Memory B cell (primary cell): ENCODE data around the gene TMEM170B.

Source experiments
- ATAC-seq: fragments of 150-1000 bp; cut with Tn5 transposase; 2 replicates; pipeline ENCODE4 v1.10.0; 2021; ENCODE audit warnings: low read depth, mild to moderate bottlenecking, moderate library complexity
- DNase-seq, 2 donors: peaks; one replicate each; pipeline ENCODE4 v3.0.0; 2022; ENCODE audit warnings: low spot score in 2 of 2
- H3K27ac Mint-ChIP-seq: one replicate; pipeline ENCODE4 v1.8.0; 2022; ENCODE audit warnings: mild to moderate bottlenecking, moderate library complexity, mixed read lengths
- H3K27me3 Mint-ChIP-seq: one replicate; pipeline ENCODE4 v1.8.0; 2022; ENCODE audit warnings: mixed read lengths
- H3K36me3 Mint-ChIP-seq: one replicate; pipeline ENCODE4 v1.8.0; 2022; ENCODE audit warnings: mild to moderate bottlenecking, mixed read lengths
- H3K4me1 Mint-ChIP-seq: one replicate; pipeline ENCODE4 v1.8.0; 2022; ENCODE audit warnings: mixed read lengths
- H3K4me3 Mint-ChIP-seq: one replicate; pipeline ENCODE4 v1.8.0; 2022; ENCODE audit warnings: mild to moderate bottlenecking, moderate library complexity, mixed read lengths
- H3K9me3 Mint-ChIP-seq: one replicate; pipeline ENCODE4 v1.8.0; 2022; ENCODE audit warnings: mixed read lengths

TMEM170B gene, protein sequence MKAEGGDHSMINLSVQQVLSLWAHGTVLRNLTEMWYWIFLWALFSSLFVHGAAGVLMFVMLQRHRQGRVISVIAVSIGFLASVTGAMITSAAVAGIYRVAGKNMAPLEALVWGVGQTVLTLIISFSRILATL

DNA sequence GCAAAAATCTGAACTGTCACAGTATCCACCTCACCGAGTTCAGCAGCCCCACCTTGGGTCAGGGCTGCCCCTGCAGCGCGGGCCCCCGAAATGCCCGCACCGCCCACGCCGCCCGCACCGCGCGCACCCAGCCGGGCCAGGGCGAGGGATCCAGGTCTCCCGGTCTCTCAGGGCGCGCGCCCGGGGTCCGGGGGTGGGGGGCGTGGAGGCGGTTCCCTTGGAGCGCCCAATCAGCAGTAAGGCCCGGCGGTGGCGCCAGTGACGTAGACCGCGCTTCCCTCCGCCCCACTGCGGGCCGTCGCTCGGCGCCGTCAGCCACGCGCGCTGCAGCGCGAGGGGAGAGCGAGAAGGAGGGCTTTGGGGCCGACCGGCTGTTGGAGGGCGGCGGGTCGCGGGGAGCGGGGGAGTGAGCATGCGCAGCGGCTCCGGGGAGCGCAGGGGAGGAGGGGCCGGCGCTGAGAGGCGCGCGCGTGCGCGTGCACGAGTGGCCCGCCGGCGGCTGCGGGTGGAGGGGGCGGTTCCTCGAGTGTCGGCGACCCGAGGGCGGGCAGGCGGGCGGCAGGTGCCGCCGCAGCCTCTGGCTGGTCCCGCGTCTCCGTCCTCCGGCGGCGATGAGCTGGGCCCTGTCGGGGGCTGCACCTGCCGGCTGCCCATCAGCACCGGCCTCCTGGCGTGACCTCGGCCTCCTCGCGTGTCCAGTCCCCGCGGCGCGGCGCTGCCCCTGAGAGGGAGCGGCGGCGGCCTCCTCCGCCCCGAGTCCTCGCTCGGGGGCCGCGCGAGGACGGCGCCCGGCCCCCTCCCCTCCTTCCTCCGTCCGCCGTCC lies at the start of gene TMEM170B:
TSS of gene TMEM170B (plus strand) at position 521 of the 823 bp plus-strand sequence. CDS start 529 bp downstream, outside the sequence.
- H3K4me3 Mint-ChIP-seq = peak within 1 kb of the TSS; percentile 95
- peak within 1 kb of the TSS; percentile 85 for H3K27ac Mint-ChIP-seq
- peak; percentile 92 for ATAC-seq
- H3K27me3 Mint-ChIP-seq = peaks cover 1% of the 10 kb centered on the region
- peaks cover 11% of the 10 kb centered on the region for H3K4me1 Mint-ChIP-seq
- DNase-seq = peak; percentile 99
- no peaks in the 10 kb centered on the region for H3K9me3 Mint-ChIP-seq
- H3K36me3 Mint-ChIP-seq = no peaks in the 10 kb centered on the region

DNA sequence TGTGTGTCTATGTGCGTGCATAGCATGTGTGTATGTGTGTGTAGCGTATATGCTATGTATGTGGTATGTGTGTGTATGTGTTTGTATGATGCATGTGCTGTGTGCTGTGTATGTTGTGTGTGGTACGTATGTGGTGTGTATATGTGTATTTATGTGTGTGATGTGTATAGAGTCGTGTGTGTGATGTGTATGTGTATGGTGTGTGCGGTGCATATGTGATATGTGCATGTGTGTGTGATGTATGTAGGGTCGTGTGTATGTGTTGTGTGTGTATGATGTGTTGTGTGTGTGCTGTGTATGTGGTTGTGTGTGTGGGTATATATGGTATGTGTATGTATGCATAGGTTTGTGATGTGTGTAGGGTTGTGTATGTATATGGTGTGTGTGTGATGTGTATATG lies 46.6 kb upstream of the TMEM170B start:
- DNase-seq (no peak), ATAC-seq (no peak)
- peaks cover 3% of the 10 kb centered on the region for H3K9me3 Mint-ChIP-seq
- no peak overlapping the region for H3K27ac Mint-ChIP-seq
- H3K4me1 Mint-ChIP-seq = peaks cover 13% of the 10 kb centered on the region
- H3K27me3 Mint-ChIP-seq = no peaks in the 10 kb centered on the region
- H3K36me3 Mint-ChIP-seq = no peaks in the 10 kb centered on the region
- H3K4me3 Mint-ChIP-seq = no peak overlapping the region

DNA sequence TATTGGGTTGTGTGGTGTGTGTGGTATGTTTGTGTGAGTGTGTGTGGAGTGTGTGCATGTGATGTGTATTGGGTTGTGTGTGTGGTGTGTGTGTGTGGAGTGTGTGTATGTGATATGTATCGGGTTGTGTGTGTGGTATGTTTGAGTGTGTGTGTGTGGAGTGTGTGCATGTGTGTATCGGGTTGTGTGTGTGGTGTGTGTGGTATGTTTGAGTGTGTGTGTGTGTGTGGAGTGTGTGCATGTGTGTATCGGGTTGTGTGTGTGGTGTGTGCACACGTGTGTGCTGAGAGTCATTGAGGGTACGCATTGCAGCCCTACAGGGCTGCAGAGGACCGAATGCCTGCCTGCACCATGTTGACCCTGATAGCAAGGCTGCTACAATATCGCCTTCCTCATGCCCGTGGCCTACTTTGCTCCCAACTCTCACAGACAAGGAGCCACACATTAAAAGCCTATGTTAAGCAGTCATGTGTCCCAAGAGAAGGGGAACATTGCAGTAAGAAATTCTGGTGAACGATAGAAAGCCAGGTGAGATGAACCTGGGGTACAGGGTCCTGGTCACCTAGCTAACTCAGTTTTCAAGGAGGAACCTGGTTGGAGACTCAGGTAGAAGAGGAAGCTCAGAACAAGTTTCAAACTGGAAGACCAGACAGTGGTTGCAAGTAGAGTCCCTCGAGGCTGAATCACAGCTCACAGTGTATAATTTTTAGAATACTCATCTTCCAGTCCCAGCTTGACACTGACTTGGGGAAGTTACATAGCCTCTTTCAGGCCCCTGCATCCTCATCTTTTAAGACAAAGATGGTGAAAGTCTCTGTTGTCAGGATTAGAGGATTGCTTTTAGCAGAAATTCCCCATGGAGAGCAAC lies 45.7 kb upstream of the TMEM170B start:
- no peaks in the 10 kb centered on the region for H3K36me3 Mint-ChIP-seq
- ATAC-seq = peak; percentile 77
- peaks cover 3% of the 10 kb centered on the region for H3K9me3 Mint-ChIP-seq
- no peak overlapping the region for H3K27ac Mint-ChIP-seq
- peak in 1 of 2 donors; percentile 10 for DNase-seq
- peaks cover 13% of the 10 kb centered on the region for H3K4me1 Mint-ChIP-seq
- H3K4me3 Mint-ChIP-seq = no peak overlapping the region
- no peaks in the 10 kb centered on the region for H3K27me3 Mint-ChIP-seq

DNA sequence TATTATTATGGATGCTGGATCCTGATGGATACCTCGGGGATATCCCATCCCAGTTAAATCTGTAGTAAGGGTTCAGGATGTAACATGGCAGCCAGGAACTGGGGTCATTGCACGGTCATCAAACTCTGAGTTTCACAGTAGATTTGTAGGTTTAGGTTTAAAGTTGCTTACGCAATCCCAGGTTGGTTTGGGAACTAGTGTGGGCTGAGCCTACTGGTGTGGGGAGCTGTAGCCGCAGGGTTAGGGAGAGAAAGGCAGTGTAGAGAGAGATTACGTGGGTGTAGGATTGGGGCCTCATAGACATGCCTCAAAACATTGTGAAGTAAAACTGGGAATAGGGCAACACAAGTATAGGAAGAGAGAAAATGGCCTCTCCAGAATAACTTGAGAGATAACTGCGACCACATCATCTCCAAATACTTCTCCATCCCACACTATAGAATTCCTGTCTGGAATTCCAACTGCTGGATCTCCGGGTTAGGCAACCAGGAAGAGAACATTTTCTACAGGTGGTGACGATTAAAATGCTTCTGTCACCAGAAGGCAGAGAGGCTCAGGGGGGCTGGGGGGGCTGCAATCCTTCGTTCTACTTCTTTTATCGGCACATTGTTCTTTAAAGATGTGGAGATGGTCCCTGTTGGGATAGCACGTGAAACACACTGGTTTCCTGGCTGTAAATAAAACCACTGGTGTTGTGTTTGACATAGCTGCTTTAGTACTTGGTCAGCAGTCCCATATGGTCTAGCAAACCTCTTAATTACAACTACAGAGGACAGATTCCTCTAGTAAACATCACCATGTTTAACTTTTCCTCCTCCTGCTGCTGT lies 44.9 kb upstream of the TMEM170B start:
- Mint-ChIP-seq H3K4me3 (no peak overlapping the region), H3K9me3 (peaks cover 3% of the 10 kb centered on the region), H3K36me3 (no peaks in the 10 kb centered on the region), H3K27me3 (no peaks in the 10 kb centered on the region), H3K27ac (no peak overlapping the region), H3K4me1 (peaks cover 13% of the 10 kb centered on the region)
- no peak for ATAC-seq
- DNase-seq = no peak

DNA sequence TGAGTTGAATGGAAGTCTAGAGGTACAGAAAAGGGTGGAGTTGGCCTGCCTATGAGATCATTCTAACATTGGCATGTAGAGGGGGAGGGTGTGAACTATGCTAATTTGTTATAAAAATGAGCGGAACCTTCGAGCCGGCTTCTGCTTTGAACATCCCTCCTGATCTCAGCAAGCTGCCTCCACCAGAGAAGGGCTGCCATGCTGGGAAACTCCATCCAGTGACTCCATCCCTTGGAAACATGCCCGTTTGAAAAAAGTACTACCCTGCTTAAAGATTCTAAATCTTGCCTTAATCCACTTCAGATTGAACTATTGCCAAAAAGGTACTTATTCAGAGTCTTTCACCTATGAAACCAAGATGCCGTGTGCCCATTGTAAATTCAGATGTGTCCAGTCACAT lies 43.6 kb upstream of the TMEM170B start:
- DNase-seq (no peak), ATAC-seq (peak; percentile 16)
- H3K4me3 Mint-ChIP-seq = no peak overlapping the region
- peaks cover 3% of the 10 kb centered on the region for H3K9me3 Mint-ChIP-seq
- no peaks in the 10 kb centered on the region for H3K27me3 Mint-ChIP-seq
- peak overlapping the region; percentile 42 for H3K27ac Mint-ChIP-seq
- H3K36me3 Mint-ChIP-seq = no peaks in the 10 kb centered on the region
- H3K4me1 Mint-ChIP-seq = peaks cover 13% of the 10 kb centered on the region

DNA sequence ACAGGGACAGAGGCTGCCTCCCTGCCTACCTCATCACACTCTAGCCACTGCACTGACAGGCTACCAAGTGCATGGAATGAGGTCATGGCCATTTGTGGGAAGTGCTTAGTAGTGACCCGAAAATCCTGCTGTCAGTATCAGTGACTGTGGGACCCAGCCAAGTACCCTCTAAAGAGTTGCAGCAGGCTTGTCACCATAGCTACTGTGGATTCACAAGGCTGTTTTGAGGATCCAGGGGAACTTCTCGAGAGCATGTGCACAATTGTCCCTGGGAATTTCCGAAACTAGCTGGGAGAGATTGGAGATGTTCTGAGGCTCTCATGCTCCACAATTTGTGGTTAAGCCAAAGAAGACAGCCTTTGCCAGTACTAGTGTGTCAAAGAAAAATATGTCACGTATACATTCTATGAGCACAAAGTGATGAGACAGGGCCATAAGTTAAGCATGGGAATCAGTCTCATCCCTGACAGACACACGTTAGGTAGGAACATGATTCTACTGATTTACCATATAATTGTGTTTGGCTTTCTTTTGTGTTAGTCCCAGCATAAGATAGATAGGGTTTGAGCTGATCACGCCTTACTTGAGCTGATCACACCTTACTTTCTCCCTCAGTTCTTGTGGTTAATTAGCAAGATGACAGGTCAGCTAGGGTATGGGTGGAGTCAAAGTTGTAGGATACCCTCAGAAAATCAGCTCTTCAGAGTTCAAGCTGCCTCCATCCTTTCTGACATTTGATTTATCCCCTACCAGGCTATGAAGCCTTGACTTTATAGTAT lies 42.6 kb upstream of the TMEM170B start:
- no peak for ATAC-seq
- peak overlapping the region; percentile 42 for H3K27ac Mint-ChIP-seq
- peaks cover 3% of the 10 kb centered on the region for H3K9me3 Mint-ChIP-seq
- no peak for DNase-seq
- H3K27me3 Mint-ChIP-seq = no peaks in the 10 kb centered on the region
- no peak overlapping the region for H3K4me3 Mint-ChIP-seq
- H3K4me1 Mint-ChIP-seq = peaks cover 13% of the 10 kb centered on the region
- no peaks in the 10 kb centered on the region for H3K36me3 Mint-ChIP-seq

DNA sequence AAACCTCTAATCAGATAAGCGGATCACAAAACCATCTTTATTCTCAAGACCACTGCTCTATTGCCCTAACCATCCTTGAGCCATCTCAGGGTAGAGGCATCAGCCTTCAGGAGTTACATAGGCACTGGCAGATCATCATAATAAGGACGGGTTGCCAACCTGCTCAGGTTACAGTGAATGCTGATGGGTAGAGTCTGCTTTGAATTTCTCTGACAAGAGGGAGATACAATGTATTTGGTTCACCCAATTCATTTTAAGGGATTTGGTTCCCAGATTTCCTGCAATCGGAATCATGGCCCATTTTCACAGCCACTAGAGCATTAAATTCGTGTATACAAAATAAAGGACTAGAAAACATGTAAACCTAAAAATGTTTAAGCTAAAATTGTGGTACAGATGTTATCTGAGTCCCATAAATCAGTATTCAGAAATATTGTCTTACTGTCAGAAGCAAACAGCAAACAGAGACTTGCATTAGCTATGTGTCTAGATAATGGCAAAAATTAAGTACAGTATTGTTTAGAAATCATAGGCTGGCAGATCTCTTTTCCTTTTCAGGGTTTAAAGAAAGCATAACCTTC lies 41.9 kb upstream of the TMEM170B start:
- H3K27ac Mint-ChIP-seq = no peak overlapping the region
- DNase-seq (no peak), ATAC-seq (no peak)
- H3K4me1 Mint-ChIP-seq = peaks cover 13% of the 10 kb centered on the region
- H3K36me3 Mint-ChIP-seq = no peaks in the 10 kb centered on the region
- H3K4me3 Mint-ChIP-seq = no peak overlapping the region
- peaks cover 3% of the 10 kb centered on the region for H3K9me3 Mint-ChIP-seq
- no peaks in the 10 kb centered on the region for H3K27me3 Mint-ChIP-seq

DNA sequence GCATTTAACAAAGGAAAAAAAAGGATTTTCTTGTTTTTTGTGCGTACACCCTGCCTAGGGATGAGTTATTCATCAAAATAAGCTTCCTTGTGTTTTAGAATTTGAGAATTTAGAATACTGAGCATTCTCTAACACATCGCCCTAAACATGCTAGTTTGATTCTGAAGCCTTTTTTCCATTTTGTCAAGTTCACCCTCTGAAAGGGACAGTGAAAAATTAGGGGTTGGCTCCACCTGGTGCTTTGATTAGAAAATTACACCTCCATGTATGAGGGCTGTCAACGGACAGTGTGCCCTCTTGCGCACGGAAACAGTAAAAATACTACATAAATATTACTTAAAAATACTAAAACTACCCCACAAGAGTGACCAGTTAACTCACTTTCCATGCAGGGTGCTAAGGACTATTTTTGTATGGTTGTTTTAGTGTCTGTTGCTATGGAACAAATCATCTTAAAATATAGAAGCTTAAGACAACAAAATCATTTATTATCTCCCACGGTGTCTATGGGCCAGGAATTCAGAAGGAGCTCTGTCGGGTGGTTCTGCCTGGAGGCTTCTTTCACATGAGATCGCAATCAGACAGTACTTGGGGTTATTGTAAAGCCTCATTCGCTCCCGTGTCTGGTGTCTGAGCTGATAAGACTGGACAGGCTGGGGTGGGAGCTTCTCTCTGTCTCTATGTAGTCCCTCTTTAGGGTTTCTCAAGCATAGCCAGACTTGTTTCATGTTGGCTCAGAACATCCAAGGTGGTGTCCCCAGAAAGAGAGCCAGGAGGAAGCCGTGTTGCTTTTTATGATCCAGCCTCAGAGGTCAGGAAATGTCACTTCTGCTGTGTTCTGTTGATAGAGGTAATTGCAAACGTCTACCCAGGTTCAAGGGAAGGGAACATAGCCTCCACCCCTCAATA lies 41.1 kb upstream of the TMEM170B start:
- Mint-ChIP-seq H3K4me3 (no peak overlapping the region), H3K27ac (peak overlapping the region; percentile 13)

GRCh38 chr6:11497107-11497506 lies 40.4 kb upstream of the TMEM170B start:
- ATAC-seq = no peak
- Mint-ChIP-seq H3K27me3 (no peaks in the 10 kb centered on the region), H3K4me3 (no peak overlapping the region), H3K36me3 (no peaks in the 10 kb centered on the region), H3K4me1 (peaks cover 13% of the 10 kb centered on the region), H3K27ac (no peak overlapping the region), H3K9me3 (peaks cover 3% of the 10 kb centered on the region)
- DNase-seq = no peak

More for the DNA sequence above, 41.1 kb upstream of the TMEM170B start:
- peak; percentile 76 for ATAC-seq
- H3K9me3 Mint-ChIP-seq = peaks cover 3% of the 10 kb centered on the region
- no peaks in the 10 kb centered on the region for H3K27me3 Mint-ChIP-seq
- peaks cover 13% of the 10 kb centered on the region for H3K4me1 Mint-ChIP-seq
- H3K36me3 Mint-ChIP-seq = no peaks in the 10 kb centered on the region
- DNase-seq = peak; percentile 69 to 81

DNA sequence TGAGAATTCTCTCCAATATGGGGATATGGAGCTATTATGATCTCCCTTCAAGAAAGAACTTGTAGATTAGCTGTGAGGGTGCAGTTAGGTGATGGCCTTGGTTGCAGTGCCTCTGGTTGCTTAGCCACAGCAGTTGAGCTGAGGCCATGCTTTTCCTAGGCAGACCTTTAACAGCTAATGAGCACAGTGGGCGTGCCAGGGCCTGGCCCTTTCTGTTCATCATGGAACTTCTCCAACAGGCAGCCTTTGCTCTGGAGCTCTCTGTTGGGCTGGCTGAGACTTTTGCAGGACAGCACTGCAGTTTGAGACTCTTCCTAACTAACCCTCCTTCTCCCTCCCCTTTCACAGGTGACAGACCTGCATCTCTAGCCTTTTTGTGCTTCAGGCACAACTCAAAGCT lies 39.7 kb upstream of the TMEM170B start:
- no peaks in the 10 kb centered on the region for H3K36me3 Mint-ChIP-seq
- ATAC-seq = no peak
- H3K9me3 Mint-ChIP-seq = peaks cover 3% of the 10 kb centered on the region
- DNase-seq = no peak
- no peak overlapping the region for H3K27ac Mint-ChIP-seq
- no peak overlapping the region for H3K4me3 Mint-ChIP-seq
- peaks cover 13% of the 10 kb centered on the region for H3K4me1 Mint-ChIP-seq
- no peaks in the 10 kb centered on the region for H3K27me3 Mint-ChIP-seq

GRCh38 chr6:11500008-11500407 lies 37.5 kb upstream of the TMEM170B start:
- no peak overlapping the region for H3K4me3 Mint-ChIP-seq
- no peak for DNase-seq
- no peak overlapping the region for H3K27ac Mint-ChIP-seq
- no peaks in the 10 kb centered on the region for H3K4me1 Mint-ChIP-seq
- H3K9me3 Mint-ChIP-seq = no peaks in the 10 kb centered on the region
- no peak for ATAC-seq
- H3K27me3 Mint-ChIP-seq = no peaks in the 10 kb centered on the region
- no peaks in the 10 kb centered on the region for H3K36me3 Mint-ChIP-seq

DNA sequence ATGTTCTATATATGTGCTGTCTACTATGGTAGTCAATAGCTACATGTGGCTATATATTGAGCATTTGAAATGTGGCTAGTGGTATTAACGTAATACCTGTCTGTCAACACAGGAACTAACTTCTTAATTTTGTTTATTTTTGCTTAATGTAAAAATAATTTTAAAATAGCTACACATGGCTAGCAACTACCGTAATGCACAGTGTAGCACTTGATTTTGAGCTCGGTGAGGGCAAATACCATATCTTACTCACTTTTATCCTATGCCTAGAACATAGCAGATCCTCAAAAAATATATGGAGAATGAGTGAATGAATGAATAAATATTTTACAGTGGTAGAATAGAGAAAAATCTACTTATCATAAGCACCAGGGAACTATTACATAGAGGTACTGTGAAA lies 28.1 kb upstream of the TMEM170B start:
- Mint-ChIP-seq H3K27ac (no peak overlapping the region), H3K9me3 (peaks cover 5% of the 10 kb centered on the region), H3K4me1 (peaks cover 9% of the 10 kb centered on the region), H3K27me3 (no peaks in the 10 kb centered on the region), H3K4me3 (no peak overlapping the region), H3K36me3 (peaks cover 3% of the 10 kb centered on the region)
- no peak for ATAC-seq
- no peak for DNase-seq
